Measurements from ENCODE around the gene APOB.

APOB gene

GRCh38 chr2:21028021-21028947, 15.6 kb downstream of the APOB start:
- Mint-ChIP-seq H3K4me1 (no peaks in the 10 kb centered on the region), H3K4me3 (no peak overlapping the region), H3K27ac (no peak overlapping the region), H3K36me3 (no peaks in the 10 kb centered on the region), H3K9me3 (no peaks in the 10 kb centered on the region), H3K27me3 (no peaks in the 10 kb centered on the region)
- no peak for ATAC-seq

GRCh38 chr2:21026479-21027282, 17.2 kb downstream of the APOB start:
- Mint-ChIP-seq H3K36me3 (no peaks in the 10 kb centered on the region), H3K27ac (no peak overlapping the region), H3K27me3 (no peaks in the 10 kb centered on the region), H3K4me1 (no peaks in the 10 kb centered on the region), H3K9me3 (no peaks in the 10 kb centered on the region), H3K4me3 (no peak overlapping the region)
- no peak for ATAC-seq

DNA sequence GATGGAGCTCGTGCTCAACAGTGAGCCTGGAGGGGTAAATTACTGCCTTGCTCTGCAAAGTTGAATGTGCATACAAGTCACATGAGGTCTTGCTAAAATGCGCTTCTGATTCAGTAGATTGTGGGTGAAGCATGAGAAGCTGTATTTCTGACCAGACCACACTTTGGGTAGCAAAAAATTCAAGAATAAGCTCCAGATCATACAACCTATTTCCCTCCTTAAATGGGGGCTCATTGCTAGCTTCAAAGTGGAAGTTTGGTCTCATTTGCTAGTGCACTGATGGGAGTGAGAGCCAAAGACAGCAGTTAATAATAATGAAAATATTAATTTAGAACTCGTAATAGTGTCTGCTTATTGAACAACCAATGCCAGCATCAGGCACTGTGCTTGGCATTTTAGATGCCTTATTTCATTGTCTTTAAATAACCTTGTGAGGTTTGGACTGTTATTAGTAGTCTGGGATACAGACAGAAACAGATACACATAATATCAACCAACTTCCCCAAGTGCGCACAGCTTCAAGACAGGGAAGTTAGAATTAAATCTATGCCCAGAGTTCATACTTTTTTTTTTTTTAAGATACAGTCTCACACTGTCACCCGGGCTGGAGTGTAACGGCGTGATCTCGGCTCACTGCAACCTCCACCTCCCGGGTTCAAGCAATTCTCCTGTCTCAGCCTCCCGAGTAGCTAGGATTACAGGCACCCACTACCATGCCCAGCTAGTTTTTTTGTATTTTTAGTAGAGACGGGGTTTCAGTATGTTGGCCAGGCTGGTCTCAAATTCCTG, 18.0 kb downstream of the APOB start:
- H3K9me3 Mint-ChIP-seq = no peaks in the 10 kb centered on the region
- no peak overlapping the region for H3K4me3 Mint-ChIP-seq
- no peaks in the 10 kb centered on the region for H3K27me3 Mint-ChIP-seq
- ATAC-seq = no peak
- H3K4me1 Mint-ChIP-seq = no peaks in the 10 kb centered on the region
- no peaks in the 10 kb centered on the region for H3K36me3 Mint-ChIP-seq
- H3K27ac Mint-ChIP-seq = no peak overlapping the region

- Mint-ChIP-seq H3K27ac (no peak overlapping the region), H3K9me3 (no peaks in the 10 kb centered on the region), H3K4me3 (no peak overlapping the region), H3K4me1 (no peaks in the 10 kb centered on the region), H3K27me3 (no peaks in the 10 kb centered on the region), H3K36me3 (no peaks in the 10 kb centered on the region)
- no peak for ATAC-seq
Observed at GRCh38 chr2:21024722-21025389, 19.0 kb downstream of the APOB start.

GRCh38 chr2:21024198-21024597, 19.7 kb downstream of the APOB start:
- Mint-ChIP-seq H3K4me1 (no peaks in the 10 kb centered on the region), H3K36me3 (no peaks in the 10 kb centered on the region), H3K4me3 (no peak overlapping the region), H3K9me3 (no peaks in the 10 kb centered on the region), H3K27me3 (no peaks in the 10 kb centered on the region), H3K27ac (no peak overlapping the region)
- no peak for ATAC-seq

- Mint-ChIP-seq H3K4me3 (no peak overlapping the region), H3K4me1 (no peaks in the 10 kb centered on the region), H3K36me3 (no peaks in the 10 kb centered on the region), H3K9me3 (no peaks in the 10 kb centered on the region), H3K27me3 (peaks cover 1% of the 10 kb centered on the region), H3K27ac (no peak overlapping the region)
- ATAC-seq = no peak
Observed at GRCh38 chr2:21023419-21024181, 20.3 kb downstream of the APOB start.

DNA sequence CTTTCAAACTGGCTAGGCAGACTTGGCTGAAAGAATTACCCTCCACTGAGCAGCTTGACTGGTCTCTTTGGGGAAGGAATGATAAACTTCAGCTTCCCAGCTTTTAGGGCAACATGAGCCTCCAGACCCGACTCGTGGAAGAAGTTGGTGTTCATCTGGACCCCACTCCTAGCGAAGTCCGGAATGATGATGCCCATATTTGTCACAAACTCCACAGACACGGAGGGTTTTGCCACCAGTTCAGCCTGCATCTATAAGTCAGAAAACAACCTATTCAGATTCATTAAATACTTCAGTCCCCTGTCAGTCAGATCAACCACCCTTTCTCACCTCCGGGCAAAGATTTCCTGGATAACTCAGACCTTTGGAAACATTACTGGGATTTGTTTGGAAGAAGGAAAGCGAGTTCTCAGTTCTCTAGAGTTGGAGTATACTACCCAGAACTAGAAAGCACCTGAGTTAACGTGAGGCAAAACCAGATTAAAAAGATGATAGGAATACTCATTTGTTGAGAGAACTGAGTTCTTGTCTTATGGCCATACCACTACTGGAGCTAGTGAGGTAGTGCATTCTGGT, 21.0 kb downstream of the APOB start:
- no peaks in the 10 kb centered on the region for H3K4me1 Mint-ChIP-seq

GRCh38 chr2:21021430-21021829, 22.4 kb downstream of the APOB start:
- Mint-ChIP-seq H3K36me3 (no peaks in the 10 kb centered on the region), H3K4me1 (no peaks in the 10 kb centered on the region), H3K27me3 (peaks cover 13% of the 10 kb centered on the region), H3K27ac (no peak overlapping the region), H3K4me3 (no peak overlapping the region), H3K9me3 (peaks cover 3% of the 10 kb centered on the region)
- no peak for ATAC-seq

More for the DNA sequence above, 21.0 kb downstream of the APOB start:
- H3K27me3 Mint-ChIP-seq = peaks cover 9% of the 10 kb centered on the region
- no peak overlapping the region for H3K27ac Mint-ChIP-seq
- H3K36me3 Mint-ChIP-seq = no peaks in the 10 kb centered on the region
- ATAC-seq = no peak
- H3K4me3 Mint-ChIP-seq = no peak overlapping the region
- H3K9me3 Mint-ChIP-seq = peaks cover 3% of the 10 kb centered on the region

GRCh38 chr2:21020668-21021288, 23.1 kb downstream of the APOB start:
- ATAC-seq = no peak
- Mint-ChIP-seq H3K36me3 (no peaks in the 10 kb centered on the region), H3K9me3 (peaks cover 3% of the 10 kb centered on the region)

DNA sequence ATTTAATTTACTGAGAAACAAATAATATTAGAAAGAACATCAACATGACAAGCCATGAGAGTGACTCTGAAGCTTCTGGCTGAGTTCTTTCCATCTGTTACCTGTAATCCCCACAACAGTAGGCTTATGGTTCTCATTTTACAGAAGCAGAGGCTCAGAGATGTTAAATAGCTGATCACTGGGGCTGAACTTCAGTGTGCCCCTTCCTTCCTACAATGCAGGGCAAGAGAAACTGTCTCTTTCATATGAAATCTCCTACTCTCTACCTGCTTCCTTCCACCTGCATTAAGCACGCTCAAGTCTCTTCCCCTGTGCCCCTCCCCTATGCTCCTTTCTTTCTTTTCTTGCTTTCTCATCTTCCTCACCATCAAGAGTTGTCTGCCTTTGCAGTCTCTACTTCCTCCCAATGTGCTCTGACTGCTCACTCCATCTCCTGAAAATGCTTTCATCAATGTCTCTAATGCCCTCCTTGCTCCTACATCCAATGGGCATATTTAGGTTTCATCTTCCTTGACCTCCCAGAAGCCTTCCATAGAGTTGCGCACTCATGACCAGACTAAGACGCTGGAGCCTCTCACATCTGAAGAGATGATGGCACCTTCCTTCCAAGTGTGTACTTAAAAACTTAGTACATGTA, 23.7 kb downstream of the APOB start:
- H3K9me3 Mint-ChIP-seq = peaks cover 3% of the 10 kb centered on the region
- peaks cover 13% of the 10 kb centered on the region for H3K27me3 Mint-ChIP-seq
- H3K36me3 Mint-ChIP-seq = no peaks in the 10 kb centered on the region
- H3K4me3 Mint-ChIP-seq = no peak overlapping the region
- no peak overlapping the region for H3K27ac Mint-ChIP-seq
- no peaks in the 10 kb centered on the region for H3K4me1 Mint-ChIP-seq
- no peak for ATAC-seq

More at GRCh38 chr2:21020668-21021288, 23.1 kb downstream of the APOB start:
- Mint-ChIP-seq H3K27me3 (peaks cover 13% of the 10 kb centered on the region), H3K27ac (no peak overlapping the region), H3K4me1 (no peaks in the 10 kb centered on the region), H3K4me3 (no peak overlapping the region)

- Mint-ChIP-seq H3K4me1 (no peaks in the 10 kb centered on the region), H3K36me3 (no peaks in the 10 kb centered on the region), H3K4me3 (no peak overlapping the region), H3K27ac (no peak overlapping the region), H3K9me3 (peaks cover 3% of the 10 kb centered on the region), H3K27me3 (peaks cover 13% of the 10 kb centered on the region)
- no peak for ATAC-seq
Observed at GRCh38 chr2:21019678-21020021, 24.2 kb downstream of the APOB start.

GRCh38 chr2:21019000-21019677, 24.7 kb downstream of the APOB start:
- H3K36me3 Mint-ChIP-seq = no peaks in the 10 kb centered on the region
- no peak overlapping the region for H3K27ac Mint-ChIP-seq
- H3K4me3 Mint-ChIP-seq = no peak overlapping the region
- peaks cover 3% of the 10 kb centered on the region for H3K9me3 Mint-ChIP-seq
- H3K4me1 Mint-ChIP-seq = no peaks in the 10 kb centered on the region
- H3K27me3 Mint-ChIP-seq = peaks cover 13% of the 10 kb centered on the region
- ATAC-seq = no peak

- Mint-ChIP-seq H3K27me3 (peaks cover 13% of the 10 kb centered on the region), H3K4me1 (no peaks in the 10 kb centered on the region), H3K27ac (no peak overlapping the region), H3K9me3 (peaks cover 3% of the 10 kb centered on the region), H3K4me3 (no peak overlapping the region), H3K36me3 (no peaks in the 10 kb centered on the region)
- no peak for ATAC-seq
Observed at GRCh38 chr2:21018290-21018689, 25.6 kb downstream of the APOB start.

Data from stimulated activated memory B cell treated with anti-CD40 and anti-IgM and Interleukin-4, amounts not matched to agents 10 μg/mL and 1 μg/mL and 100 μg/mL, for 72 hours (primary cell).